Smooth muscle cell (in vitro differentiated cells): Measurements from ENCODE around the gene SETD2. TPM values are rescaled to one million over a fixed set of nuclear protein-coding genes. Genes with fewer than 3 reads are reported as not detected.

ENCODE experiments used
- DNase-seq: peaks from one replicate; lab custom pipeline; 2025; ENCODE audit not compliant: unreplicated experiment; lab: John Stamatoyannopoulos, UW
- H2AFZ ChIP-seq: fragments of 200-600 bp; sonication (generic); 2 replicates; pipeline ENCODE4 v1.6.0; 2016; ENCODE audit warnings: antibody characterized with exemption, low read depth, mild to moderate bottlenecking
- H3F3A ChIP-seq: fragments of 200-600 bp; sonication (generic); 2 replicates; pipeline ENCODE4 v1.6.0; 2017; ENCODE audit warnings: antibody characterized with exemption, low read depth
- H3K27ac ChIP-seq: fragments of 200-600 bp; sonication (generic); 2 replicates; pipeline ENCODE4 v1.5.1; 2016; ENCODE audit warnings: low read depth, mild to moderate bottlenecking
- H3K27me3 ChIP-seq: fragments of 200-600 bp; sonication (generic); 2 replicates; pipeline ENCODE4 v1.6.1; 2016; ENCODE audit warnings: low read depth, mild to moderate bottlenecking
- H3K36me3 ChIP-seq: fragments of 200-600 bp; sonication (generic); 2 replicates; pipeline ENCODE4 v1.5.1; 2016; ENCODE audit warnings: low read depth
- H3K4me1 ChIP-seq: fragments of 200-600 bp; sonication (generic); 2 replicates; pipeline ENCODE4 v1.5.1; 2016; ENCODE audit warnings: low read depth
- H3K4me2 ChIP-seq: fragments of 200-600 bp; sonication (generic); 2 replicates; pipeline ENCODE4 v1.6.0; 2016; ENCODE audit warnings: mild to moderate bottlenecking
- H3K4me3 ChIP-seq: fragments of 200-600 bp; sonication (generic); 2 replicates; pipeline ENCODE4 v1.5.1; 2016; ENCODE audit warnings: mild to moderate bottlenecking
- H3K79me2 ChIP-seq: fragments of 200-600 bp; sonication (generic); 2 replicates; pipeline ENCODE4 v1.6.0; 2016; ENCODE audit warnings: low read depth, mild to moderate bottlenecking
- H3K9ac ChIP-seq: fragments of 200-600 bp; sonication (generic); 2 replicates; pipeline ENCODE4 v1.6.0; 2016; ENCODE audit warnings: low read depth
- H3K9me3 ChIP-seq: fragments of 200-600 bp; sonication (generic); replicated peaks from 2 replicates; pipeline ENCODE4 v1.5.1; 2016; ENCODE audit warnings: low read depth
- H4K20me1 ChIP-seq: fragments of 200-600 bp; sonication (generic); 2 replicates; pipeline ENCODE4 v1.6.0; 2016; ENCODE audit warnings: low read depth
- WGBS: methylation state at CpG from one replicate; pipeline ENCODE4 v1.1.7; 2016; ENCODE audit warnings: low lambda C conversion rate; 5-methylcytosine and 5-hydroxymethylcytosine counted together
- polyA plus RNA-seq: library from polyadenylated mRNA; unstranded; fragments of >200 nt; fragmentation: Nextera tagmentation; extraction: Ambion mirVana; gene quantifications from 2 replicates; pipeline ENCODE4 v1.2.1, GENCODE V29; 2016
- total RNA-seq: library from RNA; depleted of rRNA; stranded (reverse); fragments of >200 nt; gene quantifications from 2 replicates; pipeline ENCODE4 v1.2.3, GENCODE V29; 2014
- TF ChIP-seq, protein P1 (sequence below): fragments of 200-600 bp; sonication (generic); IDR thresholded peaks from 2 replicates; pipeline ENCODE4 v1.5.1; 2017; ENCODE audit warnings: borderline replicate concordance, mild to moderate bottlenecking, antibody characterized with exemption; ENCODE audit not compliant: insufficient read depth, poor library complexity, severe bottlenecking

The SETD2 gene
- total and polyA plus RNA-seq, 2 experiments from 2014 or later: 8.3 to 28.4 TPM

- Histone ChIP-seq H3K9ac (no peak overlapping the region), H3K79me2 (no peaks in the 10 kb centered on the region), H2AFZ (no peak overlapping the region), H3K4me3 (no peak overlapping the region), H3K9me3 (no peaks in the 10 kb centered on the region), H3K4me1 (peaks cover 3% of the 10 kb centered on the region), H3K4me2 (no peak overlapping the region), H3K27me3 (no peaks in the 10 kb centered on the region), H3K27ac (no peak overlapping the region), H3F3A (no peaks in the 10 kb centered on the region), H4K20me1 (no peaks in the 10 kb centered on the region), H3K36me3 (no peaks in the 10 kb centered on the region)
- DNase-seq: no peak
- 96% methylated on average over 4 of the region's 4 CpGs for WGBS
- TF ChIP-seq, protein P1, sequence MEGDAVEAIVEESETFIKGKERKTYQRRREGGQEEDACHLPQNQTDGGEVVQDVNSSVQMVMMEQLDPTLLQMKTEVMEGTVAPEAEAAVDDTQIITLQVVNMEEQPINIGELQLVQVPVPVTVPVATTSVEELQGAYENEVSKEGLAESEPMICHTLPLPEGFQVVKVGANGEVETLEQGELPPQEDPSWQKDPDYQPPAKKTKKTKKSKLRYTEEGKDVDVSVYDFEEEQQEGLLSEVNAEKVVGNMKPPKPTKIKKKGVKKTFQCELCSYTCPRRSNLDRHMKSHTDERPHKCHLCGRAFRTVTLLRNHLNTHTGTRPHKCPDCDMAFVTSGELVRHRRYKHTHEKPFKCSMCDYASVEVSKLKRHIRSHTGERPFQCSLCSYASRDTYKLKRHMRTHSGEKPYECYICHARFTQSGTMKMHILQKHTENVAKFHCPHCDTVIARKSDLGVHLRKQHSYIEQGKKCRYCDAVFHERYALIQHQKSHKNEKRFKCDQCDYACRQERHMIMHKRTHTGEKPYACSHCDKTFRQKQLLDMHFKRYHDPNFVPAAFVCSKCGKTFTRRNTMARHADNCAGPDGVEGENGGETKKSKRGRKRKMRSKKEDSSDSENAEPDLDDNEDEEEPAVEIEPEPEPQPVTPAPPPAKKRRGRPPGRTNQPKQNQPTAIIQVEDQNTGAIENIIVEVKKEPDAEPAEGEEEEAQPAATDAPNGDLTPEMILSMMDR: no peak
Measured at GRCh38 chr3:46986055-46986730, 177.7 kb downstream of the SETD2 start.

DNA sequence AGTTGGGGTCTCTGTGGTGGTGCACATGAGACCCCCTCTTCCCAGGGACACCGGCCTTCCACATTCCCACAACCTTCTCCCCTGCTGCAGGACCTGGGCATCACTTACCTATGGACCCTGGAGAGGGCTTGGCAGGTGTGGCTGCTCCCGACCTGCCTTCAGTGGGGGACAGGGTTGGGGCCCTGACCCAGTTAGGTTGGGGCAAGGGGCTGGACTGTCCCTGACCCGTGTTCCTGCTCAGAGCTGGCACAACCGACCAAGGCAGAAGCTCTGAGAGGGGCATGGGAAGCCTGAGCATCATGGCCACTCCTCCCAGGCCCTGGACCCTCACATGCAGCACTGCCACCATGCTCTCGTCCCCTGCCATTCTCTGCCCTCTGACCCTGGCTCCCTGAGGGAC lies 178.3 kb downstream of the SETD2 start:
- H3K79me2 ChIP-seq: no peaks in the 10 kb centered on the region

GRCh38 chr3:46984591-46985459 lies 179.1 kb downstream of the SETD2 start:
- WGBS: 92% methylated on average over 11 of the region's 11 CpGs
- Histone ChIP-seq H3K4me2 (no peak overlapping the region), H2AFZ (no peak overlapping the region), H3K4me3 (no peak overlapping the region), H3K9ac (no peak overlapping the region), H3K27me3 (no peaks in the 10 kb centered on the region), H3K36me3 (no peaks in the 10 kb centered on the region), H3K27ac (no peak overlapping the region), H4K20me1 (no peaks in the 10 kb centered on the region), H3K79me2 (no peaks in the 10 kb centered on the region), H3K9me3 (no peaks in the 10 kb centered on the region), H3K4me1 (peaks cover 7% of the 10 kb centered on the region), H3F3A (no peaks in the 10 kb centered on the region)
- TF ChIP-seq, protein P1: no peak
- no peak for DNase-seq

More for the DNA sequence above, 178.3 kb downstream of the SETD2 start:
- no peak overlapping the region for H2AFZ ChIP-seq
- TF ChIP-seq, protein P1: no peak
- H3K4me2 ChIP-seq: no peak overlapping the region
- no peak overlapping the region for H3K27ac ChIP-seq
- H3K9me3 ChIP-seq: no peaks in the 10 kb centered on the region
- peaks cover 3% of the 10 kb centered on the region for H3K4me1 ChIP-seq
- H4K20me1 ChIP-seq: no peaks in the 10 kb centered on the region
- no peak for DNase-seq
- no peaks in the 10 kb centered on the region for H3F3A ChIP-seq
- WGBS: 89% methylated on average over 5 of the region's 5 CpGs
- no peak overlapping the region for H3K4me3 ChIP-seq
- no peak overlapping the region for H3K9ac ChIP-seq
- no peaks in the 10 kb centered on the region for H3K36me3 ChIP-seq
- H3K27me3 ChIP-seq: no peaks in the 10 kb centered on the region
